Lung (tissue), 12 donors: Measurements from ENCODE around the gene ATXN2. TPM values are rescaled to one million over a fixed set of nuclear protein-coding genes. Genes with fewer than 3 reads are reported as not detected.
"Not testable (repeated sequence)": the region's sequence is repeated elsewhere in the genome, so short reads cannot be mapped to it uniquely, and the experiment has no call there.

Experiments
- ATAC-seq: fragments of 200-7000 bp; cut with Tn5 transposase; one replicate; pipeline ENCODE4 v1.9.1; 2020; ENCODE audit warnings: moderate number of reproducible peaks; ENCODE audit not compliant: insufficient read depth, low FRiP score
- DNase-seq, 3 donors: peaks; one replicate each; pipeline ENCODE4 v3.0.0-alpha.2; 2013 to 2017
- H3K27ac ChIP-seq, 2 donors: one replicate each; pipeline ENCODE4 v1.5.1; 2013; ENCODE audit warnings: mild to moderate bottlenecking in 2 of 2, moderate library complexity in 2 of 2, control low read depth in 1 of 2, inconsistent platforms in 1 of 2, low read depth in 1 of 2, low read length in 1 of 2
- H3K27me3 ChIP-seq, 3 donors: one replicate each; pipeline ENCODE4 v1.5.1; 2013; ENCODE audit warnings: low read length in 2 of 3; ENCODE audit not compliant: control insufficient read depth in 3 of 3, insufficient read depth in 3 of 3
- H3K36me3 ChIP-seq, 4 donors: one replicate each; pipeline ENCODE4 v1.5.1; 2013; ENCODE audit warnings: low read length in 4 of 4, mild to moderate bottlenecking in 1 of 4, moderate library complexity in 1 of 4; ENCODE audit not compliant: control insufficient read depth in 4 of 4, insufficient read depth in 4 of 4
- H3K4me1 ChIP-seq, 5 donors: one replicate each; pipeline ENCODE4 v1.5.1; 2013; ENCODE audit warnings: low read length in 5 of 5, mild to moderate bottlenecking in 2 of 5, moderate library complexity in 1 of 5; ENCODE audit not compliant: control insufficient read depth in 5 of 5, insufficient read depth in 5 of 5
- H3K4me3 ChIP-seq: one replicate; pipeline ENCODE4 v1.5.1; 2013; ENCODE audit warnings: mild to moderate bottlenecking, control low read depth, moderate library complexity
- H3K9ac ChIP-seq, 2 donors: one replicate each; pipeline ENCODE4 v1.5.1; 2013; ENCODE audit warnings: low read length in 2 of 2, control low read depth in 1 of 2; ENCODE audit not compliant: insufficient read depth in 1 of 2
- H3K9me3 ChIP-seq, 4 donors: one replicate each; pipeline ENCODE4 v1.5.1; 2013; ENCODE audit warnings: low read length in 3 of 4, mild to moderate bottlenecking in 1 of 4, moderate library complexity in 1 of 4; ENCODE audit not compliant: control insufficient read depth in 4 of 4, insufficient read depth in 3 of 4
- CTCF ChIP-seq: IDR thresholded peaks from 2 replicates; pipeline ENCODE4 v1.5.1; 2012; ENCODE audit warnings: mild to moderate bottlenecking; ENCODE audit errors: control extremely low read depth, extremely low read depth
- WGBS, 2 donors: extraction: QIAGEN DNeasy Blood & Tissue Kit; methylation state at CpG; one replicate each; pipeline ENCODE4 v1.1.7; 2013; 5-methylcytosine and 5-hydroxymethylcytosine counted together
- polyA plus RNA-seq, 2 donors: library from polyadenylated mRNA; stranded (reverse); fragments of 200-250 nt; gene quantifications; one replicate each; pipeline ENCODE4 v1.2.1, GENCODE V29; 2013
- total RNA-seq, 2 donors: library from RNA; depleted of rRNA in 1 of 2; stranded (reverse); fragments of >200 nt in 1 of 2; gene quantifications; one replicate each; pipeline ENCODE4 v1.2.1, GENCODE V29; 2014 to 2021
- donor health status: control.
- donor health status: control.
- donor health status: Bipolar disorder and iron deficiency.
- donor health status: healthy.
- donor health status: DM: yes; HTN: yes; CAD: no.

The ATXN2 gene
- total and polyA plus RNA-seq, 4 donors, result 18.0 to 100 (median 43.5) TPM

DNA sequence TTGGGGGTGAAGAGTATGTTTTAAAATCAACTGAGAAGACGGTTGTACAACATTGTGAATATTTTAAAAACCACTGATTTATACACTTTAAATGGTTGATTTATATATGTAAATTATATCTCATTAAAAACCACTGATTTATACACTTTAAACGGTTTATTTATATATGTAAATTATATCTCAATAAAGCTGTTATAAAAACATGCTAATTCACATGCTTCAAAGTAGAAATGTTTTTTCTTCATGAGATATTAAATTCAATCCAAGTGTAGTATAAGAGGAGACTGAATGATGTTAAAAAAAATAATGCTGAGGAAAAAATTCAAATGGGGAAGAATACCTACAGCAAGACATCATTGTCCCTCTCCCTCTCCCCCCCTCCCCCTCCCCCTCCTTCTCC, 92.9 kb downstream of the ATXN2 start:
- no peaks in the 10 kb centered on the region for H3K27me3 ChIP-seq
- H3K4me1 ChIP-seq, result no peaks in the 10 kb centered on the region

GRCh38 chr12:111505601-111506036, 93.5 kb downstream of the ATXN2 start:
- H3K27ac ChIP-seq, result no peak overlapping the region

More for the DNA sequence above, 92.9 kb downstream of the ATXN2 start:
- DNase-seq (no peak), ATAC-seq (no peak)
- no peak for TF ChIP-seq CTCF
- no peaks in the 10 kb centered on the region for H3K9me3 ChIP-seq
- no peak overlapping the region for H3K9ac ChIP-seq
- H3K4me3 ChIP-seq, result no peak overlapping the region
- H3K36me3 ChIP-seq, result peaks cover 9 to 40% (median 19%) of the 10 kb centered on the region in 4 donors
- no peak overlapping the region for H3K27ac ChIP-seq
- WGBS, 2 donors, result 92 to 97% methylated on average over 2 of the region's 2 CpGs

DNA sequence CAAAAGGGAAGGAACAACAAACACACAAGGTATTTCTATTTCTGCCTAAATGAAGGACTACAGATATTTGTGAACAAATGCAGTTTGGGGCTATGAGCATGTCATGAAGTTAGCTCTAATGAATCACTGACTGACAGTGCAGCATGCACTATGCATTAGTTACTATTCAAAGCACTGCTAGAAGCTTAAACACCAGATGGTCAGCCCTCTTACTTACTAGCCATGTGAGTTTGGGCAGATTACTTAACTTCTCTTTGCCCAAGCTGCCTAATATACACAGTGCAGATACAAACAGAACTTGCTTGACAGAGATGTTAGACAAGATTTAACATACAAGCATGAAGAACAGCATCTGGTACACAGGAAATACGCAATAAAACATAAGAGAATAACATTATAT, 96.0 kb downstream of the ATXN2 start:
- no peak for TF ChIP-seq CTCF
- 97 to 100% methylated on average over 1 of the region's 1 CpG for WGBS, 2 donors
- Histone ChIP-seq H3K4me3 (no peak overlapping the region), H3K27ac (no peak overlapping the region), H3K4me1 (no peaks in the 10 kb centered on the region), H3K9me3 (no peaks in the 10 kb centered on the region), H3K36me3 (peaks cover 5 to 34% (median 12%) of the 10 kb centered on the region in 4 donors), H3K9ac (no peak overlapping the region), H3K27me3 (no peaks in the 10 kb centered on the region)
- ATAC-seq, result no peak
- no peak for DNase-seq

More at GRCh38 chr12:111505601-111506036, 93.5 kb downstream of the ATXN2 start:
- no peaks in the 10 kb centered on the region for H3K4me1 ChIP-seq
- no peak for DNase-seq
- ATAC-seq, result no peak
- H3K27me3 ChIP-seq, result no peaks in the 10 kb centered on the region
- no peak for TF ChIP-seq CTCF
- H3K9ac ChIP-seq, result no peak overlapping the region
- H3K4me3 ChIP-seq, result no peak overlapping the region
- H3K9me3 ChIP-seq, result no peaks in the 10 kb centered on the region
- peaks cover 9 to 43% (median 20%) of the 10 kb centered on the region in 4 donors for H3K36me3 ChIP-seq
- 50 to 75% methylated on average over 1 of the region's 1 CpG for WGBS, 2 donors

- ATAC-seq (no peak), DNase-seq (no peak)
- no peak for TF ChIP-seq CTCF
- Histone ChIP-seq H3K36me3 (peaks cover 8 to 28% (median 17%) of the 10 kb centered on the region in 4 donors), H3K27ac (no peak overlapping the region), H3K27me3 (no peaks in the 10 kb centered on the region), H3K4me3 (no peak overlapping the region), H3K9me3 (no peaks in the 10 kb centered on the region), H3K4me1 (peaks cover 0 to 2% (median 0%) of the 10 kb centered on the region in 5 donors), H3K9ac (no peak overlapping the region)
- 94 to 97% methylated on average over 4 of the region's 4 CpGs for WGBS, 2 donors
Observed at GRCh38 chr12:111494676-111495075, 104.4 kb downstream of the ATXN2 start.

GRCh38 chr12:111492979-111493378, 106.1 kb downstream of the ATXN2 start:
- not testable (repeated sequence) for ATAC-seq, H3K27ac ChIP-seq, H3K4me3 ChIP-seq, H3K9ac ChIP-seq, H3K27me3 ChIP-seq, H3K9me3 ChIP-seq, DNase-seq, H3K4me1 ChIP-seq
- WGBS, 2 donors, result 91 to 94% methylated on average over 7 of the region's 7 CpGs
- peaks cover 10 to 24% (median 19%) of the 10 kb centered on the region in 4 donors for H3K36me3 ChIP-seq
